HG03045 (cell line): Measurements from ENCODE around the gene PLEKHA7.
"Not testable (repeated sequence)": the region's sequence is repeated elsewhere in the genome, so short reads cannot be mapped to it uniquely, and the experiment has no call there.

Source experiments
- ATAC-seq: cut with Tn5 transposase; IDR thresholded peaks from one replicate; pipeline ENCODE4 v1.9.1; 2021; ENCODE audit warnings: mild to moderate bottlenecking, moderate library complexity; ENCODE audit not compliant: unreplicated experiment

The PLEKHA7 gene

DNA sequence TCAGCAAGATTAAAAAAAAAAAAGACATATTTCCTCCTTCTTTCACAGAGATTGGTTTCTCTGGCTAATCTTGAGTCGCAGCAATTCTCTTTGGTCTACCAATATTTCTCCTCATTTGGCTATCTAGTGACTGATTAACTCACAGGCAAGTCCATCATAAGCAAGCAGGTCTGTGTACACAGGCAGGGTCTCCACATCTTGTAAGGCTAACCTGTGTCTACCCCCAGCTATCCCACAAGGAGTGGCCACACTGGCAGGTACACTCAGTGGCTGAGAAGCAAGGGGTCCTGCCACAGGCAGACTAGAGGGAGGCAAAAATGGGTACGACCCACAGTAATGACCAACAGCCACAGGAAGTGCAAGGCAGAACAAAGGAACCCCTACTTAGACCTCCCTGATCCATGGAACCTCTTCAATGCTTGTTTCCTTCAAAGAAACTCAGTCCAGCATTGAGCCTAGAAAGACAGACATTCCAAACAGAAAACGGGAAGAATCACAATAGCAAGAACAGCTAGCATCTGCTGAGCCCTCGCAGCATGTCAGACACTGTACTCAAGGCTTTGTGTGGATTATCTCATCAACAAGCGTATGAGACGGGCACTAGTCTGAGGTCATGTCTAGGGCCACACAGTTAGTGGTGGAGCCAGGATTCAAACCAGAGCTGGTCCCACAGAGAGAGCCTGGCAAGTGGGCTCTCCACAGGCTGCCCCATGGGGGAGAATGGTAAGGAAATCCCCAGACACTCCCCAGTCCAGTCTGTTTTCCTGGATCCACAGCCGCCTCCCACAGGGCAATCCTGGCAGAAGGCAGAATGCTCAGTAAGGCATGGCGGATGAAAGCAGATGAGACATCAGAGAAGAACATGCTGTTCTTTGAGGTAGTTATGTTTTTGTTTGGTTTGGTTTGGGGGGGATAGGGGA, 34.3 kb downstream of the PLEKHA7 start:
- ATAC-seq: no peak

DNA sequence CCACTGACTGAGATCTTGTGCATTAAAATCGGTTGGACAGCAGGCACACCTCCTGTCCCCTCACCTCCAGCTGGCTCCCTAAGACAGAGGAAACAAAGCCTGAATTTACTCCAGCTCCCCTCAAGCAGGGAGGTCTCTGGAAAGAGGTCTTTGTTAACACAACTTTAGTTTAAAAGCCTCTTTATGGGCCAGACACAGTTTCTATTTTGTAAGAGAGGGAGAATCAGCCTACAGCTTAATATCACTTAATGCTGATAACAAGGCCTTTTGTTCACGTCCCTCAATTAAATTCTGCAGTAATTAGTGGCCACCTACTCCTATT, 36.3 kb downstream of the PLEKHA7 start:
- no peak for ATAC-seq

GRCh38 chr11:16977136-16977993, 36.8 kb downstream of the PLEKHA7 start:
- ATAC-seq: no peak

GRCh38 chr11:16976379-16976778, 37.8 kb downstream of the PLEKHA7 start:
- no peak for ATAC-seq

- no peak for ATAC-seq
Measured at GRCh38 chr11:16975906-16976305, 38.3 kb downstream of the PLEKHA7 start.

DNA sequence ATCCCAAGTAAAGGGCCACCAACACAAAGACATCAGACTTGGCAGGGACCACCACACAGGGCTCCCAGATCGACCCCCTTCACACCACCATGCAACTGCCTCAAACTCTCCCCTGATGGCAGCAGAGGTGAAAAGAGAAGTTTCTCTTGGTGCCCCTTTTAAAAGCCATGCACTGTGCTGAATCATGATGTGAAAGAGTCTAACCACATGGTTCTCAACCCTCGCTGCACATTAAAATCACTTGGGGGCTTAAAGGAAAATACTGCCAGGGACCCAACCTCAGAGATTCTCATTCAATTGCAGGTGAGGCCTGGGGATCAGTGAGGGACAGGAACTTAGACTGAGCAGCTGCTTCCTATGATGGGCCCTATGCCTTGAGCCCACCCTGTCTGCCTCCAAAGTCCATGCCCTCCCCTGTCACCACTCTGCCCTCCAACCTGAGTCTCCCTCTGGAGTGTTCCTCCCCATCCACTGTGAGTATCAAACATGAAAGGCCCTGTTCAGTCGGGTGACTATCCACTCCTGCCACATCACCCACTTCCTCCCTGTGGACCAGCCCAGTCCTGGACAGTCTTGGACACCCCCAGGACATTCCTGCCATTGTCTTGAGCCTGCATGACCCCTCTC, 40.8 kb downstream of the PLEKHA7 start:
- ATAC-seq: no peak

GRCh38 chr11:16969010-16969999, 44.9 kb downstream of the PLEKHA7 start:
- ATAC-seq: no peak

DNA sequence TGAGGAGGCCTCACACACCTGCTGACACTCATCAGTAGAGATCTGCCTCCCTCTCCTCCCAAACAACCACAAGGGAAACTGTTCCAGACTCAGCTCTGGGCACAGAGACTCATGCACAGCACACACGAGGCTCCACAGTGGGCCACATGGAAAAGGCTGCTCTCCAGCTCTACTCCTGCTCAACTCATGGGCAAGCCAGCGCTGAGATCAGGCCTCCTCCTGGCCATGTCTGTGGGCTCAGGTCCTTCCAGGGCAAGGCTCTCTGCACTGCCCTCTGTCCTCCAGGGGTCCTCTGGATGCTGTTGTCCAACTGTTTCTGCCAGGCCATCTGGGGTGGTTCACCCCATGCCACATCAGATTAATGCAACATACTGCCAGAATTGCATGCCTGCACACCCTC, 46.0 kb downstream of the PLEKHA7 start:
- no peak for ATAC-seq

- no peak for ATAC-seq
Measured at GRCh38 chr11:16966930-16967671, 47.1 kb downstream of the PLEKHA7 start.

- no peak for ATAC-seq
Measured at GRCh38 chr11:16964501-16964900, 49.7 kb downstream of the PLEKHA7 start.

- ATAC-seq: no peak
Measured at GRCh38 chr11:16963316-16963876, 50.8 kb downstream of the PLEKHA7 start.

- ATAC-seq: not testable (repeated sequence)
Measured at GRCh38 chr11:16962589-16962988, 51.6 kb downstream of the PLEKHA7 start.

GRCh38 chr11:16962146-16962545, 52.1 kb downstream of the PLEKHA7 start:
- ATAC-seq: no peak

DNA sequence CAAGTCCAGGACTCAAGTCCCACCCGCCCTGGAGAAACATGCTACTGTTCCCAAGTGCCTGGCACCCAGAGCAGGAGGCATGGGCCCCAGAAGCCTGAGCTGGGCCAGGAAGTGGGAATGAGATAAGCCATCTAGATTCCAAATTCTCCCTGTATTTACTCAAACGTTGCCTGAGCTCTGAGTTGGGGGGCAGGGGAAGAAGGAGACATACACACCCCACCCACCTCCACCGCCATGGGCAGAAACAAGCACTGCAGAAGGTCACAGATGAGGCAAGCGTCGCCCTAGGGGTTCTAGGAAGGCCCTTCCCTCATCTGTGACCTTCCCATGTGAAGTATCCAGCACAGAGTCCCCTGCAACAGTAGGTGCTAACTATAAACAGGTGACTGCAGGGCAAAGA, 54.0 kb downstream of the PLEKHA7 start:
- no peak for ATAC-seq

DNA sequence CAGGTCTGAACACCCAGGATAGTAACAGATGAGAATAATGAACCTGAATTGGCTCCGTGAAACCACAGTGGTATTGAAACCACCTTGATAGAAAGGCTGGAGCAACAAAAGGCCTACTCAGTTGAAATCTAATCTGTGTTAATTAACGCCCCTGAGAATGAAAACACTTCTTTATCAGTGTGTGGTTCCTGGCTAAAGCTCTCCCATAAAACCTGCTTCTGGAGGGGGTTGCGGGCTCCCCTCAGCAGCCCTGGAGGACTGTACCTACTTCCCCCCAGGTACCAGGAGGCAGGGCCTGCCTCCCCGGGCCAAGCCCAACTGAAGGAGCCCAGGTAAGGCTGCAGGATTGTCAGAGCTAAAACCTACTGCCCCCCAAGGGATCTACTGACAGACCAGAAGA, 54.6 kb downstream of the PLEKHA7 start:
- ATAC-seq: no peak

GRCh38 chr11:16958833-16959232, 55.4 kb downstream of the PLEKHA7 start:
- no peak for ATAC-seq

GRCh38 chr11:16956538-16957153, 57.6 kb downstream of the PLEKHA7 start:
- no peak for ATAC-seq

- no peak for ATAC-seq
Measured at GRCh38 chr11:16953663-16954062, 60.6 kb downstream of the PLEKHA7 start.
